Measurements from ENCODE around the gene GLYATL1. TPM values are rescaled to one million over a fixed set of nuclear protein-coding genes. Genes with fewer than 3 reads are reported as not detected.
"Not testable (repeated sequence)": the region's sequence is repeated elsewhere in the genome, so short reads cannot be mapped to it uniquely, and the experiment has no call there.

The GLYATL1 gene
- total RNA-seq, 2 experiments from 2014 or later = not detected

GRCh38 chr11:58965246-58965985 is 26.1 kb downstream of the GLYATL1 start:
- peaks cover 6% of the 10 kb centered on the region for H3K27me3 Mint-ChIP-seq (ENCODE audit: low read depth)
- no peaks in the 10 kb centered on the region for H3K36me3 Mint-ChIP-seq (ENCODE audit: low read depth)
- H3K9me3 Mint-ChIP-seq = no peaks in the 10 kb centered on the region
- CTCF ChIA-PET = no interaction called here
- intact Hi-C loops (cut with micrococcal nuclease) = no loop called here
- no peak for DNase-seq
- no peak overlapping the region for H3K27ac Mint-ChIP-seq
- H3K4me3 Mint-ChIP-seq = no peak overlapping the region
- no peaks in the 10 kb centered on the region for H3K4me1 Mint-ChIP-seq (ENCODE audit: low read depth)

- no peak for DNase-seq
- H3K27me3 Mint-ChIP-seq (ENCODE audit: low read depth) = peaks cover 14% of the 10 kb centered on the region
These were observed 29.0 kb downstream of the GLYATL1 start for GRCh38 chr11:58968251-58968711.

GRCh38 chr11:58977470-58977869 is 38.2 kb downstream of the GLYATL1 start:
- H3K4me3 Mint-ChIP-seq = no peak overlapping the region
- no peak overlapping the region for H3K27ac Mint-ChIP-seq
- H3K27me3 Mint-ChIP-seq (ENCODE audit: low read depth) = peaks cover 9% of the 10 kb centered on the region
- DNase-seq = no peak
- no peaks in the 10 kb centered on the region for H3K36me3 Mint-ChIP-seq (ENCODE audit: low read depth)
- intact Hi-C loops (cut with micrococcal nuclease) = no loop called here
- H3K9me3 Mint-ChIP-seq = peaks cover 1% of the 10 kb centered on the region
- CTCF ChIA-PET = interaction anchor here (0.7 kb wide), 1 partner anchor 234 kb away, joined by 4 read pairs; no protein-coding TSS in a partner anchor
- H3K4me1 Mint-ChIP-seq (ENCODE audit: low read depth) = no peaks in the 10 kb centered on the region

More at GRCh38 chr11:58968251-58968711, 29.0 kb downstream of the GLYATL1 start:
- CTCF ChIA-PET = no interaction called here
- Mint-ChIP-seq H3K27ac (no peak overlapping the region), H3K36me3 (ENCODE audit: low read depth) (no peaks in the 10 kb centered on the region), H3K9me3 (peaks cover 6% of the 10 kb centered on the region), H3K4me3 (no peak overlapping the region), H3K4me1 (ENCODE audit: low read depth) (no peaks in the 10 kb centered on the region)
- intact Hi-C loops (cut with micrococcal nuclease) = no loop called here

DNA sequence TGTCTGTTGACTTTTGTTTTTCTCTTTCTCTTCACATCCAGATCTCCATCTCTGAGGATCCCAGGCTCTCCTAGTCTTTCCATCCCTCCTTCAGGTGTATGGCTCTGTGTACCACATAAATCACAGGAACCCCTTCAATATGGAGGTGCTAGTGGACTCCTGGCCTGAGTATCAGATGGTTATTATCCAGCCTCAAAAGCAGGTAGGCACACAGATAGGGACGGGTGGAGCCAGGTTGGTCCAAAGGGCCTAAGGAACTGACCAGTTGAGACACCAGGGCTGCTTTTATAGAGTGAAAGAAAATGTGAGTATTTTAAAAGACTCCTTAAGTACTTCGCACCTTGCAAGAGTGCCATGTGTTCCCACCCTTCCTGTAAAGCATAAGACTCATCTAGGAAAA is 39.9 kb downstream of the GLYATL1 start:
- Mint-ChIP-seq H3K4me1 (ENCODE audit: low read depth) (no peaks in the 10 kb centered on the region), H3K9me3 (peaks cover 1% of the 10 kb centered on the region), H3K27ac (no peak overlapping the region), H3K4me3 (no peak overlapping the region), H3K27me3 (ENCODE audit: low read depth) (peaks cover 3% of the 10 kb centered on the region), H3K36me3 (ENCODE audit: low read depth) (no peaks in the 10 kb centered on the region)
- DNase-seq = no peak
- CTCF ChIA-PET = no interaction called here
- intact Hi-C loops (cut with micrococcal nuclease) = no loop called here

- intact Hi-C loops (cut with micrococcal nuclease) = no loop called here
- no peak for DNase-seq
- Mint-ChIP-seq H3K4me1 (ENCODE audit: low read depth) (no peaks in the 10 kb centered on the region), H3K36me3 (ENCODE audit: low read depth) (no peaks in the 10 kb centered on the region), H3K4me3 (no peak overlapping the region), H3K27ac (no peak overlapping the region), H3K9me3 (no peaks in the 10 kb centered on the region), H3K27me3 (ENCODE audit: low read depth) (peaks cover 5% of the 10 kb centered on the region)
- CTCF ChIA-PET = no interaction called here
These were observed 41.0 kb downstream of the GLYATL1 start for GRCh38 chr11:58980159-58980843.

GRCh38 chr11:58992489-58992888 is 53.2 kb downstream of the GLYATL1 start:
- intact Hi-C loops (cut with micrococcal nuclease) = no loop called here
- H3K36me3 Mint-ChIP-seq (ENCODE audit: low read depth) = no peaks in the 10 kb centered on the region
- no peak overlapping the region for H3K27ac Mint-ChIP-seq
- H3K4me3 Mint-ChIP-seq = no peak overlapping the region
- no peaks in the 10 kb centered on the region for H3K4me1 Mint-ChIP-seq (ENCODE audit: low read depth)
- H3K27me3 Mint-ChIP-seq (ENCODE audit: low read depth) = peaks cover 17% of the 10 kb centered on the region
- DNase-seq = no peak
- CTCF ChIA-PET = no interaction called here
- peaks cover 2% of the 10 kb centered on the region for H3K9me3 Mint-ChIP-seq

GRCh38 chr11:58994171-58994570 is 54.9 kb downstream of the GLYATL1 start:
- CTCF ChIA-PET = interaction anchor here (0.9 kb wide), 1 partner anchor 164 kb away, joined by 3 read pairs; no protein-coding TSS in a partner anchor
- Mint-ChIP-seq H3K9me3 (no peaks in the 10 kb centered on the region), H3K36me3 (ENCODE audit: low read depth) (no peaks in the 10 kb centered on the region), H3K4me1 (ENCODE audit: low read depth) (no peaks in the 10 kb centered on the region), H3K27ac (no peak overlapping the region), H3K27me3 (ENCODE audit: low read depth) (peaks cover 5% of the 10 kb centered on the region), H3K4me3 (no peak overlapping the region)
- DNase-seq = no peak
- intact Hi-C loops (cut with micrococcal nuclease) = no loop called here

DNA sequence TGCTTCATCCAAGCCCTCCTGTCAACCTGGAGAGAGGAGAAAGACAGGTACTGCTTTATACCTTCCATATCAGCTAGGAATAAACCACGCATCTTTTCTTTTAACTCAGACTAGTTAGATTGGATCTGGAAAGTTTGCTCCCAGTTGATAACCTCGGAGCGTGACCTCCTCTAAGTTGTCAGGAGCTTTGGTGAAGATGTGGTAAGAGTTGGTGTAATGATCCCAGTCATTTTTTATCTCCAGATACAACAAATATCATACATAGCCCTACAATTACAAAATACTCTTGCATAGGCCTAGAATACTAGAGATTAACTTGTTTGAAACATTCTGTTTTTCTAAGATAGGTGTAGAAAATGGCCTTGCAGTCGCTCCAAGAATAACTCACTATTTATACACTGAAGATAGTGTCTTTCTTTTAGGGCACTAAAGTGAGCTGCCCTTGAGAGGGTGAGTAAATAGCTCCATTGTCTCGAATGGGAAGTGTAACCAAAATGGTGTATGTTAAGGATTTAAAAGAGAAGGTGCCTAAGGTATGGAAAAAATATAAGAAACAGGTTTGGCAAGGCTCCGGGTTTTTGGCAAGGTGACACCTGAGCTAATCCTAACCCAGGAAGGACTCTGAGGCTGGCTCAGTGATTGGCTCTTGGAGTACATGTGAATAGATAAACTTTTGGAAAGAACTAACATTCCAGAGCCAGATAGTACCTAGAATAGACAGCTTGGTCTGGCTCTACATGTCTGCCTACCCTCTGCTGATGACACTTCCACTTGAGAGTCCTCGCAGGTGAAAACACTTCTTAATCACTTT is 59.4 kb downstream of the GLYATL1 start:
- no peak overlapping the region for H3K4me3 Mint-ChIP-seq
- no peak for DNase-seq
- no peaks in the 10 kb centered on the region for H3K36me3 Mint-ChIP-seq (ENCODE audit: low read depth)
- H3K27me3 Mint-ChIP-seq (ENCODE audit: low read depth) = no peaks in the 10 kb centered on the region
- intact Hi-C loops (cut with micrococcal nuclease) = no loop called here
- no peaks in the 10 kb centered on the region for H3K4me1 Mint-ChIP-seq (ENCODE audit: low read depth)
- CTCF ChIA-PET = no interaction called here
- no peaks in the 10 kb centered on the region for H3K9me3 Mint-ChIP-seq
- H3K27ac Mint-ChIP-seq = no peak overlapping the region

- intact Hi-C loops (cut with micrococcal nuclease) = no loop called here
- no peak for DNase-seq
- Mint-ChIP-seq H3K36me3 (ENCODE audit: low read depth) (no peaks in the 10 kb centered on the region), H3K9me3 (no peaks in the 10 kb centered on the region), H3K4me1 (ENCODE audit: low read depth) (no peaks in the 10 kb centered on the region), H3K4me3 (no peak overlapping the region), H3K27me3 (ENCODE audit: low read depth) (no peaks in the 10 kb centered on the region), H3K27ac (no peak overlapping the region)
- CTCF ChIA-PET = no interaction called here
These were observed 60.0 kb downstream of the GLYATL1 start for GRCh38 chr11:58999291-58999680.

GRCh38 chr11:59000003-59000402 is 60.7 kb downstream of the GLYATL1 start:
- intact Hi-C loops (cut with micrococcal nuclease) = no loop called here
- Mint-ChIP-seq H3K36me3 (ENCODE audit: low read depth) (no peaks in the 10 kb centered on the region), H3K27ac (no peak overlapping the region), H3K4me3 (no peak overlapping the region), H3K4me1 (ENCODE audit: low read depth) (no peaks in the 10 kb centered on the region), H3K27me3 (ENCODE audit: low read depth) (no peaks in the 10 kb centered on the region), H3K9me3 (no peaks in the 10 kb centered on the region)
- CTCF ChIA-PET = no interaction called here
- no peak for DNase-seq

GRCh38 chr11:59002006-59002405 is 62.7 kb downstream of the GLYATL1 start:
- H3K4me1 Mint-ChIP-seq (ENCODE audit: low read depth); CTCF ChIA-PET; H3K27ac Mint-ChIP-seq; H3K36me3 Mint-ChIP-seq (ENCODE audit: low read depth); H3K9me3 Mint-ChIP-seq; H3K4me3 Mint-ChIP-seq; DNase-seq; intact Hi-C loops (cut with micrococcal nuclease); H3K27me3 Mint-ChIP-seq (ENCODE audit: low read depth): not testable (repeated sequence)
